MM.1S (cell line): ENCODE measurements around the gene CLDN19.
A peak's percentile ranks its signal among the peaks of the same experiment; 100 is the strongest.

Experiments used
- DNase-seq: peaks from one replicate; pipeline ENCODE4 v3.0.0-alpha.2; 2015
- H2AFZ ChIP-seq: fragments of 300-600 bp; sonication (generic); 2 replicates; pipeline ENCODE4 v1.6.0; 2016; ENCODE audit warnings: antibody characterized with exemption, low read length
- H3F3A ChIP-seq: fragments of 300-600 bp; sonication (generic); 2 replicates; pipeline ENCODE4 v1.6.1; 2016; ENCODE audit warnings: mild to moderate bottlenecking, antibody characterized with exemption, low read length, moderate library complexity, mixed read lengths; ENCODE audit not compliant: insufficient read depth
- H3K27ac ChIP-seq: fragments of 300-600 bp; sonication (generic); 2 replicates; pipeline ENCODE4 v1.5.1; 2016; ENCODE audit warnings: mild to moderate bottlenecking, low read length
- H3K27me3 ChIP-seq: fragments of 300-600 bp; sonication (generic); replicated peaks from 2 replicates; pipeline ENCODE4 v1.6.0; 2016; ENCODE audit warnings: low read length; ENCODE audit not compliant: insufficient read depth
- H3K36me3 ChIP-seq: fragments of 300-600 bp; sonication (generic); replicated peaks from 2 replicates; pipeline ENCODE4 v1.6.1; 2016; ENCODE audit warnings: mild to moderate bottlenecking, low read length, mixed read lengths; ENCODE audit not compliant: insufficient read depth
- H3K4me1 ChIP-seq: fragments of 300-600 bp; sonication (generic); 2 replicates; pipeline ENCODE4 v1.6.1; 2016; ENCODE audit warnings: low read length, mixed read lengths
- H3K4me2 ChIP-seq: fragments of 300-600 bp; sonication (generic); 2 replicates; pipeline ENCODE4 v1.6.0; 2016; ENCODE audit warnings: low read depth, low read length
- H3K4me3 ChIP-seq: fragments of 300-600 bp; sonication (generic); 2 replicates; pipeline ENCODE4 v1.5.1; 2016; ENCODE audit warnings: low read length, mixed read lengths
- H3K79me2 ChIP-seq: fragments of 300-600 bp; sonication (generic); 2 replicates; pipeline ENCODE4 v1.6.1; 2016; ENCODE audit warnings: mixed run types, low read length, mixed read lengths
- H3K9ac ChIP-seq: fragments of 300-600 bp; sonication (generic); 2 replicates; pipeline ENCODE4 v1.6.1; 2016; ENCODE audit warnings: low read length, mixed read lengths
- H3K9me2 ChIP-seq: fragments of 300-600 bp; sonication (generic); replicated peaks from 2 replicates; pipeline ENCODE4 v1.6.1; 2016; ENCODE audit warnings: mild to moderate bottlenecking, low read length, mixed read lengths; ENCODE audit not compliant: insufficient read depth
- H3K9me3 ChIP-seq: fragments of 300-600 bp; sonication (generic); replicated peaks from 2 replicates; pipeline ENCODE4 v1.6.1; 2016; ENCODE audit warnings: mild to moderate bottlenecking, low read length, mixed read lengths; ENCODE audit not compliant: insufficient read depth
- H4K20me1 ChIP-seq: fragments of 300-600 bp; sonication (generic); 2 replicates; pipeline ENCODE4 v1.6.1; 2016; ENCODE audit warnings: mild to moderate bottlenecking, low read length, moderate library complexity, mixed read lengths; ENCODE audit not compliant: insufficient read depth
- CTCF ChIP-seq: fragments of 300-600 bp; sonication (generic); IDR thresholded peaks from 2 replicates; pipeline ENCODE4 v1.5.1; 2016; ENCODE audit warnings: antibody characterized with exemption, low read length, mixed read lengths
- EZH2 ChIP-seq: fragments of 300-600 bp; sonication (generic); optimal IDR thresholded peaks from 2 replicates; pipeline ENCODE3; 2017; ENCODE audit warnings: low read depth, mild to moderate bottlenecking, antibody characterized with exemption, low read length, mixed read lengths
- EZH2phosphoT487 ChIP-seq: fragments of 300-600 bp; sonication (generic); IDR thresholded peaks from 2 replicates; pipeline ENCODE4 v1.6.1; 2018; ENCODE audit warnings: antibody characterized with exemption, low read length

The CLDN19 gene

GRCh38 chr1:42748021-42748420, 8.0 kb upstream of the CLDN19 start:
- Histone ChIP-seq H3K4me1 (no peaks in the 10 kb centered on the region), H3K4me3 (no peak overlapping the region), H4K20me1 (no peaks in the 10 kb centered on the region), H3K27me3 (no peaks in the 10 kb centered on the region), H3K79me2 (no peaks in the 10 kb centered on the region), H3K36me3 (no peaks in the 10 kb centered on the region), H3K9me3 (no peaks in the 10 kb centered on the region), H3F3A (no peaks in the 10 kb centered on the region), H2AFZ (no peak overlapping the region), H3K9me2 (no peaks in the 10 kb centered on the region), H3K4me2 (no peak overlapping the region), H3K27ac (no peak overlapping the region), H3K9ac (no peak overlapping the region)
- no peak for DNase-seq
- no peak for TF ChIP-seq EZH2
- no peak for TF ChIP-seq EZH2phosphoT487
- no peak for TF ChIP-seq CTCF

- no peaks in the 10 kb centered on the region for H3K36me3 ChIP-seq
- no peak for DNase-seq
These were observed 7.1 kb upstream of the CLDN19 start for GRCh38 chr1:42747125-42747524.

GRCh38 chr1:42746436-42747105, 6.5 kb upstream of the CLDN19 start:
- no peak for DNase-seq
- TF ChIP-seq EZH2phosphoT487, result no peak
- TF ChIP-seq EZH2, result no peak
- no peak for TF ChIP-seq CTCF

More at GRCh38 chr1:42747125-42747524, 7.1 kb upstream of the CLDN19 start:
- Histone ChIP-seq H3K9me3 (no peaks in the 10 kb centered on the region), H2AFZ (no peak overlapping the region), H3K79me2 (no peaks in the 10 kb centered on the region), H4K20me1 (no peaks in the 10 kb centered on the region), H3K9me2 (no peaks in the 10 kb centered on the region), H3K4me2 (no peak overlapping the region), H3F3A (no peaks in the 10 kb centered on the region), H3K4me3 (no peak overlapping the region), H3K27ac (no peak overlapping the region), H3K4me1 (no peaks in the 10 kb centered on the region), H3K27me3 (no peaks in the 10 kb centered on the region), H3K9ac (no peak overlapping the region)
- peak; percentile 57 for TF ChIP-seq CTCF
- TF ChIP-seq EZH2phosphoT487, result no peak

More at GRCh38 chr1:42746436-42747105, 6.5 kb upstream of the CLDN19 start:
- H3K9ac ChIP-seq, result no peak overlapping the region
- H4K20me1 ChIP-seq, result no peaks in the 10 kb centered on the region
- no peak overlapping the region for H3K4me3 ChIP-seq
- H3K4me1 ChIP-seq, result no peaks in the 10 kb centered on the region
- H3K9me2 ChIP-seq, result no peaks in the 10 kb centered on the region
- H3K4me2 ChIP-seq, result no peak overlapping the region
- H3K27ac ChIP-seq, result no peak overlapping the region
- no peaks in the 10 kb centered on the region for H3K36me3 ChIP-seq
- H3K27me3 ChIP-seq, result no peaks in the 10 kb centered on the region
- H2AFZ ChIP-seq, result no peak overlapping the region
- no peaks in the 10 kb centered on the region for H3K79me2 ChIP-seq
- H3F3A ChIP-seq, result no peaks in the 10 kb centered on the region
- no peaks in the 10 kb centered on the region for H3K9me3 ChIP-seq
